Activated naive CD8-positive, alpha-beta T cell treated with anti-CD3 and anti-CD28 coated beads, Interleukin-2, amount 50 U/mL, for 16 hours (primary cell): ENCODE results near the gene CERCAM.
"Not testable (repeated sequence)": the region's sequence is repeated elsewhere in the genome, so short reads cannot be mapped to it uniquely, and the experiment has no call there.

Experiments
- DNase-seq: peaks from one replicate; pipeline ENCODE4 v3.0.0-alpha.2; 2020; ENCODE audit warnings: low read depth, low spot score

CERCAM gene

DNA sequence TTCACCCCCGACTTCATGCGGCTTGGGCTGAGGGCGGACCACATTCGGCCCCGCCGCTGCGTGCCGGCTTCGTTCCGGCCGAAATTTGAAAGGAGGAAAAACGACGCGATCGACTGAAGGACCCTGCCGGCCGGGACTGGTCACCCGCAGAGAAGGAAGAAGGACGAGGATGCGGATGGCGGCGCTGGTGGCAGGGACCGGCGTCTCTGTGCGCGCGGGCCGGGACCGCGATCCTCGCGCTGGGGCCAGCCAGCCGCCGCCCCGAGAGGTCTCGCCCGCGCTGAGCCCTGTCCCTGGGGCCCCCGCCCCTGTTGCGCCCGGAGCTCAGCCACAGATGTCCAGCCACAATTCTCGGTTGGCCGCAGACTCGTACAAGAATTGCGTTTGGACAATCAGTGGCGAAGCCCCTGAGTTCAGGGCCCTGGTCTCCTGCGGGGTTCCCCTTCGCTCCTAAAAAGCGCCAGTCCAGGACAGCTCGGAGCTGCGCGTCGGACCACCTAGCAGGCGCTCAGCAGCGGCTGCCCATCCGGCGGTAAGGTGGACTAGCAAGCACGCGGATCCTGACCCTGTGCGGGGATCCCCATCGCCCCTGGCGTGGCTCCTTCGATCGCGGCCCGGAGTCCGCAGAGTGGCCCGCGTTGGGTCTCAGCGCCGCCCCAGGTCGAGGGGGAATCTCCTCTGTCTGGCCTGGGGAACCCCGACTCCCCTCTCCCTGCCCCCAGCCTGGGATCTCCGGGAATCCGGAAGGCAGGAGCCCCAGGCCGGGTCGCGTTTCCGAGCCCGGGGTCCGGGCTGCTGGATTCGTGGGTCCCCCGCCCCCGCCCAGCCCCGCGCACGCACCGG, 28.1 kb upstream of the CERCAM start:
- DNase-seq = no peak

DNA sequence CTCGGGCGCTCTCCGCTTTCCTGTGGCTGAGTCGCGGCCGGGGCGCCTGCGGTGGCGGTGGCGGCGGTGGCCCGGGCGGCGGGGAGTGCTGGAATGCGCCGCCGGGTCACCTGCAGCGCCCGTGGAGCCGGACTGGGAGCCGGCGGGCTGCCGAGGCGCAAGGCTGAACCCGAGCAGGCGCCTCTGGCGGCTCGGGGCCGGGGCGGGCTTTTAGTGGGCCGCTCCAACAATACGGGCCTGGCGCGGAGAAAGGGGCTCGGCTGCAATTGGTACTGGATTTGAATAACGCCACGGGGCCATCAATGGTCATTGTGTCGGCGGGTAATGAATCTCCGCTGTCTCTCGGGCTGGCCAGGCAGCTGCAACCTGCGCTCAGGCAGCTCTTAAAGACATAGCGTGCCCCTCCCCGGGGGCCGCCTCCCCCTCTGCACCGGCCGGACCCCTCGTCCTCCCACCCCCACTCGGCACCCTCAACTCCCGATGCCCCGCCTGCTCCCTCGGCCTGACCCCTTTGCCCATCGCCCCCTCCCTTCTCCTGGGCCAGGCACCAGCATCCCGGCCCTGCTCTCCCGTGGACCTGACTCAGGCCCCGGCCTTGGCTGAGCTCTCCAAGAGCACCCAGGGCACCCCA, 27.4 kb upstream of the CERCAM start:
- DNase-seq = no peak

DNA sequence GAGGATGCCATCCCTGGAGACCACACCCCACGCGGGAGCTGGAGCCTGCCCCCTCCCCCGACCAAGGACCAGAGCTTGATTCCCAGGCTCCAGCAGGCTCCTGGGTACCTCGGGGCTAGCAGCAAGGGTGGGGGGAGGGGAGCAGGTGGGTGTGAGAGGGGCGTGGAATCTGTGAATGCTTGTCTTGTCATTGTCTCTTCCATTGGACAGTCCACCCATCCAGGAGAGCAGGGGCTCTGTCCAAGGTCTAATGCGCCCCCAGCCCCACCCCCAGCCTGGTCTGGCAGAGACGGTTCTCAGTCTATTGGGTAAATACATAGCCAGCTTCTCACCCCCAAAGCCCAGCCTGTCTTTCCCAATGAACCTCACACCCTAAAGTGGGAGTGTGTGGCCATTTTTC, 26.7 kb upstream of the CERCAM start:
- no peak for DNase-seq

DNA sequence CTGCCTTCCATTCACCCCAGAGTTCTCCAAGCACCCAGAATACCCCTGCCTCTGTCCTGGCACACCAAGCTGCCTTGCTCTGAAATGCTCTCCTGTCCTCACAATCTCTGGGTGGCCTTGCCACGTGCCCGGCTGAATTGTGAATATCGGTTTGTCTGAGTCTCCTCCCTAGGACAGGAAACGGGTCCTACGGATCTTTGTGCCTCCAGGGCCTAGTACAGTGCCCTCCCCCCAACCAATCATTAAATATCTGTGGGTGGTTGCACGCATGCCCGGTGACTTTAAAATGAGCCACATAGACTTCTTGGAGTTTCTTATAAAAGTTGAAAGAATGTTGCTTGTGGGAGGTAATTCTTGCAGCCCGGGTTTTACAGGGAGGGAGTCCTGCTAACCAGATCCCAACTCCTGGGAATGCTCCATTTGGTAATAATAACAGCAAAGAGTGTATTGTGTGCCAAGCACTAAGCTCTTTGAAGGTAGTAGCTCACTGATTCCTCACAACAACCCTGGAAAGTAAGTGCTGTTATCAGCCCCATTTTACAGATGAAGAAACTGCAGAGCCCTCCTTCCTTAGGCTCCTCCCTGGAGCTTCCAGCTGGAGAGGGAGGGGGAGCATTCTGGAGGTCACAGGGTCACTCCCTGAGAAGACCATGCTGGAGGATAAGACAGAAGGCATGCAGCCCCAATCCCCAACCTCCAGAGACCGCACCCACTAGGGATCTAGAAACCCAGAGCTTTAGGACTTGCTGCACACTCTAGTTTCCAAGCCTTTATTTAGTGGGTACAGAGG, 26.1 kb upstream of the CERCAM start:
- DNase-seq = no peak

DNA sequence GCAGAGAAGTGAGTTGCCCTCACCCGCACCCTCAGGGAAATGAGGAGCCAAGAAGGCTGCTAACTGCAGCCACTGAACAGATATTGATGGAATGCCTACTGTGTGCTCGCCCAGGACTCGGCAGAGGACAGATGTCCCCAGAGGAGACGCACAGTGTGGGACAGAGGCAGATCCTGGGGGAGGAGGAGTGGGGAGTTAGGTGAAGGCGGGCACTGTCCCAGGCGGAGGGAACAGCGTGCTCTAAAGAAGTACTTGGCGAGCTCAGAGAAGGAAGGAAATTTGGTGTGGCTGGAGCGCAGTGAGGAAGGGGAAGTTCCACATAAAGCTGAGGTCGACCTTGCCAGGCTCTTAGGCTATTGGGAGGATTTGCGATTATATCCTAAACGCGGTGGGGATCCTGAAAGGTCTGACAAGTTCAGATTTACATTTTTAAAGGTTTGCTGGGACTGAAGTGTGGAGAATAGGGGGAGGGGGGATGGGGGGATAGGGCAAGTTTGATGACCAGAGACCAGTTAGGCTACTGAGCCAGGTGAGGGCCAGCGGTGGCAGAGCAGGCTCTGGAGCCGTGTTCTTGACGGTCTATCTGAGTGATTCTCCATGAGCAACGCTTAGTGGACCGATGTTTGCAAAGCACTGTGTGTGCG, 23.6 kb upstream of the CERCAM start:
- DNase-seq = no peak

DNA sequence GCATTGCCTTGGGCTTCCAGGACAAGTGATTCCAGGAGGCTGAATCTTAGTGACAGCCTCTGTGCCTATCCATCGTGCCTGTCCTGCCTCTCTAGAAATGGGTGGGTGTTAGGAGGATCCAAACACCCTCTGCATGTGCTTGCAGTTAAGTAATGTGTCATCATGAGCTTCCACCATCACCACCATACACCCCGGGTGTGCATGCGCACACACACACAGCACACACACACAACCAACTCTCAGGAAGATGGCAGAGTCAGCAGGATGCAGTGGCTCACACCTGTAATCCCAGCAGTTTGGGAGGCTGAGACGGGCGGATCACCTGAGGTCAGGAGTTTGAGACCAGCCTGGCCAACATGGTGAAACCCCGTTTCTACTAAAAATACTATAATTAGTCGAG, 22.8 kb upstream of the CERCAM start:
- no peak for DNase-seq

DNA sequence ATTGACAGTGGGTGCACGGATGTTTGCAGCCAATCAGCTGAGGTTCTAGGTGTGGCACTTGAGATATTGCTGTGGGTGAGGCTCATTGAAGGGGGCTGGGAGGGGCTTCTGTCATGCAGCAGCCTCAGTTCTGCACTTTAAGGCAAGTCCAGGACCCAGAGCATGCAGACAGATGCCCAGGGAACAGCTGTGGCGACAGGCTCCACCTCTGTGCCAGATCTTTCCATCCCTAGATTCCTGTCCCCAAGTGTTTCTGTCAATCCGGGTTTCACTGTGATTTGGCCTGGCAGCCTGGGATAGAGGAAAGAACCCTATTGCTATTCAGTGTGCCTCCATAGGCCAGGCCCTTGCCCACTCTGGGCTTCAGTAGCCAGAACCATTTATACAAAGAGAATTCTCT, 20.8 kb upstream of the CERCAM start:
- DNase-seq = no peak

DNA sequence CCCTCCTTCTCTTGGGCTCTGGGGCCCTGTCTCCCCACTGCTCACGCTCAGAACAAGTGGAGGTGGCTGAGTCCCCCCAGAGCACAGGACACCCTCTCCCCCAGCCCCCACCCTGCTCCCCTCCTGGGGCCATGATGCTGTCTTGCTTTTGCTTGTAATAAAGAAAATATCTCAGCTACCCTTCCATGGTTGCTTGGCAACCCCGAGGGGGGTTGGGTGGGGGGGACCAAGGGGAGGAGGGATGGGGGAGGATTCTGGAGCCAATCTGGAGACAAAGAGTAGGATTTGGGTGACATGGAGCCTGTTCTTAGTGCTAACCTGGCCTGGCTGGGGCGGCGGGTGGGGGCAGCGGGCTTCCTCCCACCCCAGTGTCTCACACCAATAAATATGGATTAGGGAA, 16.1 kb upstream of the CERCAM start:
- no peak for DNase-seq

DNA sequence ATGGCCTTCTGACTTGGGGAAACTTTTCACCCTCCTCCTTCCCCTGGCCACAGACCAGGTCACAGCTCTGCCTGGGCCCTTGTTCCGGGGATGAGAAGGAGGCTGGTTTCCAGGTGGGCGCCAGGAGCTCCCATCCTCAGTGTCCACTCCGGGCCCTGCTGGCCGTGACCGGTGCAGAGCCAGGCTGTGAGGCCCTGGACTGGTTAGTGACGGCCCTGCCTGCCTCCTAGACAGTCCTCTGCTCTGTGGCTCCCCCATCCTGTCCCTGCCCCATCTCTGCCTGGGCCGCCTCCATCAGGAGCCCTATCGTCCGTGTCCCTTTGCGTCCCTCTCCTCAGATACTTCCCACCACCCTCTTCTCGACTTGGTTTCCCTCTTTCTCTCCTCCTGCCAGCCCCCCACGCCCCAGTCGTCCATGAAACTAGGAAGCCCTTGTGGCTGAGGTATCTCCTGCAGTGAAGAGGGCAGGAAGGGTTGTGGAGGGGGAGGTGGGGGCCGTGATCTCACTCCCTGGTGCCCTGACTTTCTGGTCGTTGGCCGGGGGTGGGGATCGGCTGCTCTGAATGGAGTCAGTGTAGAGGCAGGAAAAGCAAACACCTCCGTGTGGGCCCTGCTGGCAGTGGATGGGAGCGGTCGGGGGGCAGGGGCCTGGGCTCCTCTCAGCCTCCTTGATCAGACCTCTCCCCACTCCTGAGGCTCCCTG, 15.4 kb upstream of the CERCAM start:
- DNase-seq = no peak

DNA sequence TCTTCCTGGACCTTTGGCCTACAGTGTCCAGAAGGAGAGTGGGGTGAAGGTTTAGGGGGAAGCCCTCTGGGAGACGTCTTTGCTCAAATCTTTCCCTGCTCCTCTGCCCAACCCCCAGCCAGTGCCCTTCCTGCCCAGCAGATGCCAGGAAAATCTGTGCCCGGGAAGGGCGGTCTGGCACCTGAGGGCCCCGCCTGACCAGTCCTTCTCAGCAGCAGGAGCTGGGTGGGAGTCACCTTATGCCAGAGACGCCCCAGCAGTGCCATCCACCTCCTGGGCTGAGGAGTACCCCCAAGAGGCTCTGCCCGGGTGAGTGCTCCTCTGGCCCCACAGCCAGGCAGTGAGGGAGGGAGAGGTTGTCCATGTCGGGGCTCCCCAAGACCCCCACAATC, 14.9 kb upstream of the CERCAM start:
- DNase-seq = no peak

DNA sequence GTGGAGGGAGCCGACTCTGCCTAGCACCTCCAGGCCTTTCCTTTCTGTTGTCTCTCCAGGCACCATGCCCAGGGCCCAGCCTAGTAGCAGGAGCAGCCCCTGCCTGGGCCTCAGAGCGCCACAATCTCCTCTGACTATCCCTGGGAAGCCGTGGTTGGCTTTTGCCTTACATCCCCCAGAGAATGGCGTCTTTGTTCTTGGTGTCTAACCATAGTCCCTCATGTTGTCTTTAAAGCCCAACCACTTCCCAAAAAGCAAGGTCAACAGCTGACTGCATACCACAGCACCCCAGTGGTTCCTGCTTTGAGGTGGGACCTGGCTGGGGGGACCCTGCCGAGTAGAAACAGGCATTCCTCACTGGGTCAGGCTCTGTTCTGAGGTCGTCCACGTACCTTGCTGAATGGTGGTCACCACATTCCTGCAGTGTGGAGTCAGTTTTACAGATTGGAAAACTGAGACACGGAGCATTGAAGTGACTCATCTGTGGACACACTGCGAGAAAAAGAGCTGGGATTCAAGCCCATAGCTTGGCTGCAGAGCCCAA, 13.7 kb upstream of the CERCAM start:
- no peak for DNase-seq

DNA sequence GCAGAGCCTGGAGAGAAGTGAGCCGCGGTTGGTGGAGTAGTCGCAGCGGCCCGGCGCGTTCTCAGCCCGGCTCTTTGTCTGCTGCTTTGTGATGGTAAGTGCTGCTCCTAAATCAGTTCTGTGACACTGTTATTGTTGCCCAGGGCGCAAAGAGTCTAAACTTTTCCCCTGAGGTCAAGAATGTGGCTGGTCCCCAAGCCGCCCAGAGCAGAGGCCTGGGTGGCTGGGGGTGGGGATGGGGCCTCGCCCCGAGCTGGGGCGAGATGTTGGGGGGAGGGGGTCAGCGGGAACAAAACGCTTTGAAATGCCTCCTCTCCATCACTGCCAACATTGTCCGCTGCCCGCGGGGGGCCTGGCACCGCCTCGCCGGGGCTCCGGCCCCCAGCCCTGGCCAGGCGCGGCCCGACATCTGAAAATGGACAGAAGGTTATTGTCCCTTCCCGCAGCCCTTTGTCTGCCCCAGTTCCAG, 11.7 kb upstream of the CERCAM start:
- no peak for DNase-seq

DNA sequence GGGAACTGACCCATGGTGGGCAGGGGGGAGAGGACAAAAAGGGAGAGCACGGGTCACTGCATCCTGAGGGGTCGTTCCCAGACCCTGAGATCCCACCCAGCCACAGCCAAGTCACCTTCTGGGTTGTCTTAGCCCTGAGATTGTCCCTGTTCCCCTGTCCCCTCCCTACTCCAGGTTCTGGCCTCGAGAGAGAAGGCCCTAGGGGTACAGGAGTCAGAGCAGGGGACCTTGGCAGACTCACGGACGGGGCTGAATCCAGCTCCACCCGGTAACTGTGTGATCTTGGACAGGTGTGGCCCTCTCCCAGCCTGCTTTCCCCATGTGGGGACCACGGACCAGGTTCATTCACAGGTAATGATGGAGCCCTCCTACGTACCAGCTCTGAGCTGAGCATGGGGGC, 11.2 kb upstream of the CERCAM start:
- DNase-seq = no peak

DNA sequence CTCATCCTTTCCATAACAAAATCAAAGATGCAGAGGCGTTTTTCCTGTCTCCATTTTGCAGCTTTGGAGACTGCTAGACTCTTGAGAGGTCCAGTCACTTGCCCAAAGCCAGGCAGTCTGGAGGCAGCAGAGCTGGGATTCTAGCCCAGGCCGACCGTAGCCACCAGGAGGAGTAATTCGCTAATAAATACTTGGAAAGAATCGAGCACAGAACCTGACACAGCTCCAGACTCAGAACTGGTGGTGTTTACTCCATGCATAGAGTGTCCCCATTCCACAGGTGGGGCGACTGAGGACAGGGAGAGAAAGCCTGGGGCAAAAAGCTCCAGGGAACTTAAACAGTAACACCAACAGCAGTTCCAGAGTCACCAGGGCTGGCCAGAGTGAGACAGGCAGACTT, 10.7 kb upstream of the CERCAM start:
- no peak for DNase-seq

DNA sequence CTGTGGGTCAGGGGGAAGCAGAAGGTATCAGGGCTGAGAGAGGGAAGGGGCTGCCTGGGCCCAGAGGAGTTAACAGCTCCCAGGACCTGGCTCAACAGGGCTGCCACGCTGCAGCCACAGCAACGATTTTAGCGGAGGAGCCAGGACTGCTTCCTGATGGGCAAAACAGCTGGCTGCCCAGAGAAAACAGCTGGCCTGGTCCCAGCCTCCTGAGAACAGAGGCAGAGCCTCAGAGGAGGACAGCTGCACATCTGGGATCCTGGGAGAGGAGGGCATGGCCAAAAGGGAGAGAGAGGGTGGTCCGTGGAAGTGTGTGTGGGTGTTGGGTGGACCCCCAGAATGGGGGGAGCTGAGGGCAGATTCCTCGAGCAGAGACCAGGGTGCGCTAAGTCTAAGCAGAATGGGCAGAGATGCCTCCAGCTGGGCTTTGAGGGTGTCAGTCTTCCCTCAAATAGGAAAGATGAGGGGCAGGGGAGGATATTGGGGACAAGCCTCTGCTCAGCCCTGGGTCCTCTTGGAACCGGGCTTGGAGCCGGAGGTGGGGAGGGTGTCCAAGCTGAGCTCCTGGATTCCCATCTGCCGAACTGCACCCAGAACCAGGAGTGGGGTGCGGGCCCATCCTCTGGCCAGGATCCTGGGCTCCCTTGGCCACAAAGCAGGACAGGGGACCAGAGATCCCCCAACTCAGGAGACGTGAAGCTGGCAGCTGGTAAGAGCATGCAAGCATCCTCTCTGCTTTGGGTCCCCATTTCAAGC, 9.1 kb upstream of the CERCAM start:
- DNase-seq = no peak

DNA sequence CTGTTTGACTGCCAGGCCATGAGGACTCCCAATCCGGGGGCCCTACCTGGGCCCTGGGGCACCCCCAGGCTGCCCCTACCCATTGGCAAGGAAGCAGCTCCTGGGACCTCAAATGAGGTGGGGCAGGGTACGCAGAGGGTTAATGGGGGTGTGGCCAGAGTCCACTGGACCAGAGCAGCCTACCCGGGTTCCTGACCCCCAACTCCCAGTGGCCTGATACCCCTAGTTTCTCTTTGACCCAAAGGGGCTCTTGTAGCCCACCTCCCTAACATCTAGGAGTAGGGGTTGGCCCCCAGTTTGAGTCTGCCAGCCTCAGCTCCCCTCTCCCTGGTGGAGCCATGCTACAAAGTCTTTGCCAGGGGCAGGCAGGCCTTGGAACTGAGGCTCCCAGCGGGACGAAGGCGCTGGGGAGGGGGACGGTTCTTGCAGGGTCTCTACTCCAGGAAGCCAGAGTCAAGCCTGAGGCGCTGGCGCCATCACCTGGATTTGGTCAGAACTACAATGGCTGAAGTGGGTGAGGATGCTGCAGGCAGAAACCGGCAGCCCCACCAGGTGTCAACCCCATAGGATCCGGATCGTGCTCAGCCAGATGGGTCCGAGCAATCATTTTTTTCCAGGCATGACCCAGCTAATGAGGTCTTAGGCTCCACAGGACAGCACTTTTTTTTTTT, 8.4 kb upstream of the CERCAM start:
- DNase-seq = no peak

DNA sequence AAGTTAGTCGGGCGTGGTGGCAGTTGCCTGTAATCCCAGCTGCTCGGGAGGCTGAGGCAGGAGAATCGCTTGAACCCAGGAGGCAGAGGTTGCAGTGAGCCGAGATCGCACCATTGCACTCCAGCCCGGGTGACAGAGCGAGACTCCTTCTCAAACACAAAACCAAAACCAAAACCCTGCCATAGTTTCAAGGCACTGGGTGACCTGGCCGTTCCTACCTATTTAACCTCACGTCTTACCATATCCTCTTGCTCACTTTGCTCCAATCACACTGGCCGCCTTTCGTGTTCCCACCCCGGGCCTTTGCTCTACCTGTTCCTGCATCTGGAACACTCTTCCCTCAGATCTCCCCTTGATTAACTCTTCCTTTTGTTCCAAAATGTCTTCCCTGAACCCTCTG, 6.9 kb upstream of the CERCAM start:
- DNase-seq = not testable (repeated sequence)

DNA sequence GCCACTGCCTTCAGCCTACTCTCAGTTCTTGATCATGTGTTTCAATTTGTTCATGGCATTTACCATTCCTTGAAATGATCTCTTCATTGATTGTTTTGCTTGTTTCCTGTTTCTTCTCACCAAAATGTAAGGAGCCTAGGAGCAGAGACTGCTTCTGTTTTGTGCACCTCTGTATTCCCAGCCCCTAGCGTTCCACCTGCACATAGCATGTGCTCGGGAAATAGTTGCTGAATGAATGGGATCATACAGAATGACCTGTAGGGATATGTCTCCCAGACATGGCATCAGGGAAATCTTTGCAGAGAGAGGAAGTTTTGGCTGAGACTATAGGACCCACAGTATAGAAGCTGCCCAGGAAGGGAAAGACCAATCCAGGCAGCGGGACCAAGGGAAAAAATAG, 6.2 kb upstream of the CERCAM start:
- no peak for DNase-seq

DNA sequence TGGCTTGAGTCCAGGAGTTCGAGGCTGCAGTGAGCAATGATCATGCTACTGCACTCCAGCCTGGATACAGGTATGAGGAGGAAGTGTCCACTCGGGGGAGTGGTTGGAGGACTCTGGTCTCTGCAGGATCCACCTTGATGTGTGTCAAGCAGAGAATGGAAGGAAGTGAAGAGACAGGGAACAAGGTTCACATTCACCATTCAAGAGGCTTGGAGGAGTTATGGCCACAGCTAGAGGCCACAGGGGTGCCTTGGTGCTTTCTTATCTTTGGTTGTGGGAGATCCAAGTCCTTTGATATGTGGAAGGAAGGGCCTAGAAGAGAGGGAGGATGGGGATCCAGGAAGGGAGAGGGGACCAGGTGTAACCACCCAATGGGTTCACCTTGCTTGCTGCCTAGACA, 5.4 kb upstream of the CERCAM start:
- DNase-seq = no peak

DNA sequence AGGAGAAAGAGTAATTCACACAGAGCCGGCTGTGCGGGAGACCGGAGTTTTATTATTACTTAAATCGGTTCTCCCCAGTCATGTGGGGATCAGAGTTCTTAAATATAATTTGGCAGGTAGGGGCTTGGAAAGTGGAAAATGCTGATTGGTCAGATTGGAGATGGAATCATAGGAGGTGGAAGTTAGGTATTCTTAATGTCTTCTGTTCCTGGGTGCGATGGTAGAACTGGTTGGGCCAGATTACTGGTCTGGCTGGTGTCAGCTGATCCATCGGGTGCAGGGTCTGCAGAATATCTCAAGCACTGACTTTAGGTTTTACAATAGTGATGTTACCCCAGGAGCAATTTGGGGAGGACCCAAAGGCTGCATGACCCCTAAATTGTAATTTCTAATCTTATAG, 4.6 kb upstream of the CERCAM start:
- DNase-seq = no peak
